H1 (cell line): Measurements from ENCODE around the gene PRR19. TPM values are rescaled to one million over a fixed set of nuclear protein-coding genes. Genes with fewer than 3 reads are reported as not detected.
A peak's percentile ranks its signal among the peaks of the same experiment; 100 is the strongest.

Experiments used
- CTCF ChIA-PET: fragments of 300-600 bp; sonication (Branson Sonifier 250); formaldehyde crosslinking; loops from one replicate; lab custom pipeline; 2021; ENCODE audit not compliant: partially characterized antibody; lab: Charles Lee
- POLR2A ChIA-PET: fragments of 300-600 bp; sonication (Branson Sonifier 250); formaldehyde crosslinking; loops from one replicate; lab custom pipeline; 2021; ENCODE audit warnings: inconsistent platforms; ENCODE audit not compliant: partially characterized antibody; lab: Charles Lee
- DNase-seq, 2 experiments: peaks; one replicate each; pipeline versions ENCODE4 v3.0.0 to v3.0.0-alpha.2; 2010 to 2022; ENCODE audit warnings: low spot score in 2 of 2, low read depth in 1 of 2, mixed read lengths in 1 of 2
- FAIRE-seq: peaks from 2 replicates; lab custom pipeline; 2011; peaks lifted over from hg19 to GRCh38; lab: Jason Lieb, UNC
- H2AFZ ChIP-seq: 2 replicates; pipeline ENCODE4 v1.8.1; 2012; ENCODE audit warnings: low read length, inconsistent platforms
- H2AK5ac ChIP-seq: 2 replicates; pipeline ENCODE4 v1.6.1; 2013; ENCODE audit warnings: low read depth, low read length
- H2BK120ac ChIP-seq: replicated peaks from 2 replicates; pipeline ENCODE3; 2013; ENCODE audit warnings: low read depth, low read length, inconsistent platforms
- H2BK12ac ChIP-seq: 2 replicates; pipeline ENCODE4 v1.6.1; 2013; ENCODE audit warnings: low read depth, low read length
- H2BK15ac ChIP-seq: 2 replicates; pipeline ENCODE4 v1.6.1; 2013; ENCODE audit warnings: low read length
- H2BK20ac ChIP-seq: 2 replicates; pipeline ENCODE4 v1.6.1; 2013; ENCODE audit warnings: low read length
- H2BK5ac ChIP-seq: 2 replicates; pipeline ENCODE4 v1.6.1; 2013; ENCODE audit warnings: low read depth, low read length
- H3K14ac ChIP-seq: 2 replicates; pipeline ENCODE4 v1.6.1; 2013; ENCODE audit warnings: inconsistent platforms; ENCODE audit not compliant: insufficient read length
- H3K18ac ChIP-seq: 2 replicates; pipeline ENCODE4 v1.6.1; 2013; ENCODE audit warnings: low read length; ENCODE audit errors: extremely low read depth
- H3K23ac ChIP-seq: 2 replicates; pipeline ENCODE4 v1.6.1; 2013; ENCODE audit warnings: inconsistent platforms; ENCODE audit not compliant: insufficient read length
- H3K23me2 ChIP-seq: 2 replicates; pipeline ENCODE4 v1.6.1; 2013; ENCODE audit warnings: low read depth, low read length
- H3K27ac ChIP-seq: 2 replicates; pipeline ENCODE4 v1.6.1; 2011; ENCODE audit warnings: low read depth, low read length, inconsistent platforms
- H3K27me3 ChIP-seq, 4 experiments: replicated peaks in 1 of 4; 1 replicate in 1 of 4; 2 replicates in 3 of 4; pipeline versions ENCODE4 v1.6.1 to v1.8.1; 2011 to 2013; ENCODE audit warnings: low read length in 3 of 4, mild to moderate bottlenecking in 3 of 4, inconsistent platforms in 2 of 4, mixed read lengths in 2 of 4, moderate library complexity in 1 of 4; ENCODE audit not compliant: control insufficient read depth in 3 of 4, insufficient read depth in 3 of 4; ENCODE audit errors: extremely low read depth in 1 of 4
- H3K36me3 ChIP-seq, 4 experiments: 2 replicates each; pipeline versions ENCODE4 v1.6.1 to v1.8.1; 2011 to 2013; ENCODE audit warnings: mild to moderate bottlenecking in 4 of 4, low read length in 3 of 4, moderate library complexity in 2 of 4, control low read depth in 1 of 4, inconsistent platforms in 1 of 4; ENCODE audit not compliant: insufficient read depth in 4 of 4, control insufficient read depth in 2 of 4
- H3K4ac ChIP-seq: replicated peaks from 2 replicates; pipeline ENCODE3; 2013; ENCODE audit warnings: low read length, low read depth, mixed read lengths, inconsistent platforms; ENCODE audit not compliant: insufficient read length
- H3K4me1 ChIP-seq, 4 experiments: replicated peaks in 1 of 4; 1 replicate in 1 of 4; 2 replicates in 3 of 4; pipeline versions ENCODE4 v1.6.1 to v1.8.1; 2011 to 2013; ENCODE audit warnings: low read length in 3 of 4, inconsistent platforms in 2 of 4, mixed read lengths in 1 of 4; ENCODE audit not compliant: insufficient read depth in 4 of 4, control insufficient read depth in 3 of 4
- H3K4me2 ChIP-seq, 2 experiments: 2 replicates each; pipeline versions ENCODE4 v1.6.1 to v1.8.1; 2011 to 2013; ENCODE audit warnings: low read depth in 2 of 2, low read length in 2 of 2, control low read depth in 1 of 2, inconsistent platforms in 1 of 2, mild to moderate bottlenecking in 1 of 2; ENCODE audit not compliant: insufficient read depth in 1 of 2
- H3K4me3 ChIP-seq, 4 experiments: fragments of 200-600, 300-600 bp in 1 of 4; sonication (generic), shearing (Covaris generic), sonication (Bioruptor Twin) in 1 of 4; 2 replicates each; pipeline versions ENCODE4 v1.5.1 to v1.8.1; 2011 to 2016; ENCODE audit warnings: low read length in 4 of 4, low read depth in 3 of 4, control low read depth in 2 of 4, inconsistent platforms in 2 of 4, mild to moderate bottlenecking in 2 of 4, mixed read lengths in 1 of 4, moderate library complexity in 1 of 4; ENCODE audit not compliant: insufficient read depth in 2 of 4; ENCODE audit errors: extremely low read depth in 1 of 4
- H3K56ac ChIP-seq: replicated peaks from 2 replicates; pipeline ENCODE3; 2013; ENCODE audit warnings: low read depth, mild to moderate bottlenecking, mixed read lengths, low read length, inconsistent platforms; ENCODE audit not compliant: insufficient read length
- H3K79me1 ChIP-seq: 2 replicates; pipeline ENCODE4 v1.6.1; 2013; ENCODE audit warnings: low read depth, low read length, control low read depth
- H3K79me2 ChIP-seq, 2 experiments: 2 replicates each; pipeline versions ENCODE4 v1.6.1 to v1.8.1; 2012 to 2013; ENCODE audit warnings: low read length in 2 of 2, mild to moderate bottlenecking in 2 of 2, inconsistent platforms in 1 of 2; ENCODE audit not compliant: insufficient read depth in 2 of 2, control insufficient read depth in 1 of 2
- H3K9ac ChIP-seq, 4 experiments: replicated peaks in 1 of 4; 1 replicate in 1 of 4; 2 replicates in 3 of 4; pipeline versions ENCODE4 v1.6.1 to v1.8.1; 2011 to 2013; ENCODE audit warnings: low read depth in 3 of 4, low read length in 3 of 4, control low read depth in 2 of 4, mild to moderate bottlenecking in 2 of 4, moderate library complexity in 2 of 4, inconsistent platforms in 1 of 4; ENCODE audit errors: extremely low read depth in 1 of 4
- H3K9me3 ChIP-seq, 2 experiments: 2 replicates each; pipeline versions ENCODE4 v1.6.1 to v1.8.1; 2012 to 2013; ENCODE audit warnings: mild to moderate bottlenecking in 2 of 2, moderate library complexity in 2 of 2, control low read depth in 1 of 2, inconsistent platforms in 1 of 2, low read depth in 1 of 2, low read length in 1 of 2, mixed read lengths in 1 of 2; ENCODE audit not compliant: insufficient read depth in 2 of 2
- H4K20me1 ChIP-seq, 2 experiments: replicated peaks in 1 of 2; 2 replicates each; pipeline versions ENCODE3 to v1.8.1; 2011 to 2013; ENCODE audit warnings: inconsistent platforms in 2 of 2, low read length in 2 of 2, mild to moderate bottlenecking in 1 of 2; ENCODE audit not compliant: insufficient read depth in 2 of 2, control insufficient read depth in 1 of 2
- H4K5ac ChIP-seq: 2 replicates; pipeline ENCODE4 v1.6.1; 2013; ENCODE audit warnings: low read length, low read depth, mixed read lengths, inconsistent platforms; ENCODE audit not compliant: insufficient read length
- H4K8ac ChIP-seq: 2 replicates; pipeline ENCODE4 v1.8.0; 2013; ENCODE audit warnings: mild to moderate bottlenecking, moderate library complexity, low read length, inconsistent platforms; ENCODE audit not compliant: insufficient read depth; ENCODE audit errors: extremely low read depth
- H4K91ac ChIP-seq: replicated peaks from 2 replicates; pipeline ENCODE3; 2013; ENCODE audit warnings: low read length, mixed read lengths, inconsistent platforms; ENCODE audit not compliant: insufficient read length
- ASH2L ChIP-seq: fragments of 200-600, 300-600 bp; sonication (generic); IDR thresholded peaks from one replicate; pipeline ENCODE4 v1.7.1; 2017; ENCODE audit warnings: low read length
- CHD1 ChIP-seq: IDR thresholded peaks from 2 replicates; pipeline ENCODE4 v1.6.1; 2012; ENCODE audit warnings: low read depth, low read length, improper control_type of control experiment
- HDAC6 ChIP-seq: IDR thresholded peaks from one replicate; pipeline ENCODE4 v1.7.1; 2012; ENCODE audit warnings: low read depth, mild to moderate bottlenecking, inconsistent platforms, low read length, moderate library complexity
- MAX ChIP-seq: IDR thresholded peaks from 2 replicates; pipeline ENCODE4 v1.6.1; 2012; ENCODE audit warnings: inconsistent platforms
- PHF8 ChIP-seq: fragments of 200-600 bp; sonication (generic); conservative IDR thresholded peaks from 2 replicates; pipeline ENCODE4 v1.7.1; 2012; ENCODE audit warnings: low read depth, mild to moderate bottlenecking, inconsistent platforms, low read length, moderate library complexity
- RAD21 ChIP-seq, 2 experiments: IDR thresholded peaks in 1 of 2; conservative IDR thresholded peaks in 1 of 2; 2 replicates each; pipeline ENCODE4 v1.6.1; 2011; ENCODE audit warnings: low read depth in 2 of 2, low read length in 2 of 2, improper control_type of control experiment in 1 of 2, inconsistent platforms in 1 of 2, mild to moderate bottlenecking in 1 of 2, moderate library complexity in 1 of 2
- RBBP5 ChIP-seq: IDR thresholded peaks from 2 replicates; pipeline ENCODE4 v1.7.1; 2012; ENCODE audit warnings: low read depth, mild to moderate bottlenecking, inconsistent platforms, low read length, moderate library complexity, borderline replicate concordance
- SP1 ChIP-seq: IDR thresholded peaks from 2 replicates; pipeline ENCODE4 v1.6.1; 2011; ENCODE audit warnings: low read depth, low read length
- SP2 ChIP-seq: IDR thresholded peaks from 2 replicates; pipeline ENCODE4 v1.6.1; 2012; ENCODE audit warnings: mild to moderate bottlenecking, low read length, inconsistent platforms
- WGBS, 2 experiments: shearing (Covaris generic) in 1 of 2; methylation state at CpG; one replicate each; pipeline versions ENCODE4 v1.1.6 to v1.1.7; 2013 to 2015; ENCODE audit warnings: low lambda C conversion rate in 2 of 2, mixed read lengths in 2 of 2, inconsistent platforms in 1 of 2, low coverage in 1 of 2, missing lambda C conversion rate in 1 of 2; ENCODE audit not compliant: insufficient replicate concordance in 2 of 2, insufficient coverage in 1 of 2, insufficient read length in 1 of 2; ENCODE audit errors: extremely low coverage in 1 of 2, missing lambda C conversion rate in 1 of 2; 5-methylcytosine and 5-hydroxymethylcytosine counted together
- polyA plus RNA-seq, 7 experiments: library from polyadenylated mRNA; depleted of rRNA in 3 of 7; stranded (reverse) in 5 of 7; unstranded in 2 of 7; fragments of >200 nt in 5 of 7; fragments of 200-250 nt in 2 of 7; gene quantifications; 1 replicate in 5 of 7; 2 replicates in 1 of 7; 4 replicates in 1 of 7; pipeline versions ENCODE4 v1.2.1 to v1.2.3, GENCODE V29; 2011 to 2013; ENCODE audit warnings: missing spikeins in 2 of 7, mixed read lengths in 2 of 7
- total RNA-seq: library from RNA; stranded (reverse); fragmentation: NEBNext Ultra II Directional; extraction: Animal tissue kit (Norgen Biotek cat#: 25700); gene quantifications from 2 replicates; pipeline ENCODE4 v1.2.1, GENCODE V29; 2021

PRR19 gene
- total and polyA plus RNA-seq, 2 of the 8 experiments (the other 6 are each of a cell fraction or from before 2014, with no cell fraction given), result 7.2 to 7.5 TPM

- no peak overlapping the region for H3K56ac ChIP-seq
- H3K4me2 ChIP-seq, result no peak overlapping the region
- H3K14ac ChIP-seq, result no peak overlapping the region
- H3K4me1 ChIP-seq, result peaks cover 0 to 8% (median 2%) of the 10 kb centered on the region in 4 experiments; a peak in 1 of 7 replicates
- no peak overlapping the region for H2BK120ac ChIP-seq
- H3K36me3 ChIP-seq, result no peaks in the 10 kb centered on the region
- no peak overlapping the region for H2BK12ac ChIP-seq
- ChIA-PET CTCF (interaction anchor here (3.8 kb wide), 1 partner anchor 15 kb away, joined by 21 read pairs; no protein-coding TSS in a partner anchor), POLR2A (interaction anchor here (0.7 to 1.7 kb wide), 2 partner anchors 20 to 27 kb away, joined by 3 read pairs; no protein-coding TSS in a partner anchor)
- no peak overlapping the region for H3K18ac ChIP-seq
- FAIRE-seq, result no peak
- no peaks in the 10 kb centered on the region for H3K79me1 ChIP-seq
- peaks cover 0 to 15% (median 8%) of the 10 kb centered on the region in 4 experiments; a peak in 5 of 7 replicates for H3K27me3 ChIP-seq
- H4K91ac ChIP-seq, result no peak overlapping the region
- TF ChIP-seq HDAC6 (no peak), SP1 (no peak), RAD21 (IDR thresholded peaks at IDR 0.05 in 1 of 2, conservative IDR thresholded peaks at IDR 0.05 in 1 of 2; ENCODE audit: low read depth in 2 of 2, low read length in 2 of 2) (no peak), MAX (no peak), CHD1 (no peak), SP2 (no peak), ASH2L (no peak), RBBP5 (no peak), PHF8 (no peak)
- no peak overlapping the region for H2AFZ ChIP-seq
- H3K4ac ChIP-seq, result no peak overlapping the region
- H2BK5ac ChIP-seq, result no peak overlapping the region
- no peaks in the 10 kb centered on the region for H3K79me2 ChIP-seq
- 94% methylated on average over 14 of the region's 14 CpGs; no CpG with 5 or more reads in 1 of the 2 experiments for WGBS, 2 experiments
- H2AK5ac ChIP-seq, result no peak overlapping the region
- H3K23ac ChIP-seq, result no peak overlapping the region
- no peaks in the 10 kb centered on the region for H3K9me3 ChIP-seq
- H3K9ac ChIP-seq, result no peak overlapping the region
- H4K8ac ChIP-seq, result no peak overlapping the region
- H3K4me3 ChIP-seq, result no peak overlapping the region
- H4K20me1 ChIP-seq, result no peaks in the 10 kb centered on the region
- peaks cover 6% of the 10 kb centered on the region; the same call in 1 of the 2 replicates for H3K23me2 ChIP-seq
- H4K5ac ChIP-seq, result no peak overlapping the region
- DNase-seq, result no peak
- H3K27ac ChIP-seq, result no peak overlapping the region
- no peak overlapping the region for H2BK20ac ChIP-seq
- H2BK15ac ChIP-seq, result 0 out of 2 replicates have a peak overlapping the region, but pooled peaks have one; percentile 53
These were observed 7.8 kb downstream of the PRR19 start for GRCh38 chr19:42309686-42310085.
